Endometrial microvascular endothelial cells (primary cell): Measurements from ENCODE around the gene TANGO6. TPM values are rescaled to one million over a fixed set of nuclear protein-coding genes. Genes with fewer than 3 reads are reported as not detected.

ENCODE experiments used
- total RNA-seq: library from RNA; depleted of rRNA; stranded (reverse); fragments of >200 nt; gene quantifications from one replicate; pipeline ENCODE4 v1.2.3, GENCODE V29; 2015; ENCODE audit errors: inconsistent ontology term

TANGO6 gene
- total RNA-seq, 1 donor from 2014 or later, result 11.3 TPM

Other genes starting within 250 kb of the TANGO6 start
- not detected for gene CDH3, start 198.2 kb upstream of the TANGO6 start, total RNA-seq
- gene CDH1, start 106.2 kb upstream of the TANGO6 start, total RNA-seq, result not detected